H4 (cell line): ENCODE data around the gene MRTFB. TPM values are rescaled to one million over a fixed set of nuclear protein-coding genes. Genes with fewer than 3 reads are reported as not detected.

Experiments used
- DNase-seq: peaks from one replicate; pipeline ENCODE4 v3.0.0-alpha.2; 2015; ENCODE audit warnings: low spot score
- total RNA-seq: library from RNA; depleted of rRNA; stranded (reverse); fragments of >200 nt; shearing (Covaris generic); gene quantifications from 2 replicates; pipeline ENCODE4 v1.2.3, GENCODE V29; 2014

The MRTFB gene
- total RNA-seq, 1 experiment from 2014 or later, result 5.1 TPM

- peak; percentile 89 for DNase-seq
These were observed 214.6 kb downstream of the MRTFB start for GRCh38 chr16:14285513-14286367.

DNA sequence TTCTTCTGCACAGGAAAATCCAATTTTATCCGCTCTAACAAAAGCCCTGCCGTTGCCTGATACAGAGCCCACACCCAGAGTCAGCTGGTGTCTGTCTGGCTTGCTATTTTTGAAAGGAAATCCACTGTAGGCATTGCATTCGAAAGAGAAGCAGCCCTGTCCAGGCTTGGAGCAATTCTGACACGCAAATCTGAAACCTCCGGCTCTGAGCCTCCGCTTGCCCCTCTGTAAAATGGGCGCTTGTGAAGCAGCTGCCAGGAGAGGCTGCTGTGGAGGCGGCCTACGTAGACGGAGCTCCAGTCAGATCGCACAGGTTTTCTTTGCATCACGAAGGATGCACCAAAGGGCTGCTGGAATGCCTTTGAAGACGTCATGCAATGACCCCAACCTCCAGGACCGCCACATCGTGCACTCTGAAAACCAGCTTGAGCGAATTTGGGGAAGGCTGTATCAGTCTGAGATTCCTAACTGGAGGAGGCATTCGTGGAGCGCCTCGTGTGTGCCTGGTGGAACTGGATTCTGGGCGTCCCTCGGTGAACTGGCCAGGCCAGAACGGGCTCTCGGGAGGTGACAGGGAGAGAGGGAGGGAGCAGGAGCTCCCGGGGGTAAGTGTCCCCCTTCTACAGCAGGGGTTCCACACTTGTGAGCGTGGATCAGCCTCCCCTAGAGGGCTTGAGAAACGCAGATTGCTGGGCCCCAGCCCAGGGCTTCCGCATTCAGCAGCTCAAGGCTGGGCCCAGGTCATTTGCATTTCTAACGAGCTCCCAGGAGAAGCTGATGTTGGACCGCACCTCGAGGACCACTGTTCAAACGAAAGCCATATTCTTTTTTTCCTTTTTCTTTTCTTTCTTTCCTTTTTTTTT is 215.5 kb downstream of the MRTFB start:
- no peak for DNase-seq

GRCh38 chr16:14289692-14290340 is 218.7 kb downstream of the MRTFB start:
- DNase-seq, result peak; percentile 19

- DNase-seq, result no peak
These were observed 220.2 kb downstream of the MRTFB start for GRCh38 chr16:14291286-14291685.

- no peak for DNase-seq
These were observed 221.1 kb downstream of the MRTFB start for GRCh38 chr16:14292051-14292825.

DNA sequence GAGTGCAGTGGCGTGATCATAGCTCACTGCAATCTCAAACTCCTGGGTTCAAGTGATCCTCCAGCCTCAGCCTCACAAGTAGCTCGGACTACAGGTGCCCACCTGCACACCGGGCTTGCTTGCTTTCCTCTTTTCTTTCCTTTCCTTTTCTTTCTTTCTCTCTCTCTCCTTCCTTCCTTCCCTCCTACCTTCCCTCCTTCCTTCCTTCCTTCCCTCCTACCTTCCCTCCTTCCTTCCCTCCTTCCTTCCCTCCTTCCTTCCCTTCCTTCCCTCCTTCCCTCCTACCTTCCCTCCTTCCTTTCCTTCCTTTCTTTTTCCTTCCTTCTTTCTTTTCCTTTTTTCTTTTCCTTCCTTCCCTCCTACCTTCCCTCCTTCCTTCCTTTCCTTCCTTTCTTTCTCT is 225.5 kb downstream of the MRTFB start:
- no peak for DNase-seq

- no peak for DNase-seq
These were observed 227.4 kb downstream of the MRTFB start for GRCh38 chr16:14298374-14299122.

DNA sequence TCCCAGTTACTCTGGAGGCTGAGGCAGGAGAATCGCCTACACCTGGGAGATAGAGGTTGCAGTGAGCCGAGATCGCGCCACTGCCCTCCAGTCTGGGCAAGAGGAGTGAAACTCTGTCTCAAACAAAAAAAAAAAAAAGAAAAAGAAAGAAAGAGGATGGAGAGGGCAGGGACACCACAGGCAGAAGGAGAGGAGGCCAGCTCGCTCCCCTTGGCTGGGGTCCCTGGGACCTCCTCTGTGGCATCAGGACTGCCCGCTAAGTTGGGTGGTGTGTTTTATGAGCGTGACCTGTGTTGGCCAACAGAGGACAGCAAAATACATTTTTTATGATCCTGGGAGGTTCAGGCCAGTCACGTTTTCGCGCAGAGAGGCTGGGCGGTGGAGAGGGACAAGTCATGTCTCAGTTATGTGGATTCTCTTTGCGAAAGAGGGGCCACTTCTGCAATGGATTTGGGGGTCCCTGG is 229.6 kb downstream of the MRTFB start:
- DNase-seq, result peak; percentile 71

GRCh38 chr16:14301169-14302030 is 230.3 kb downstream of the MRTFB start:
- DNase-seq, result no peak

GRCh38 chr16:14302031-14302398 is 230.9 kb downstream of the MRTFB start:
- DNase-seq, result peak; percentile 17

GRCh38 chr16:14302399-14303181 is 231.5 kb downstream of the MRTFB start:
- DNase-seq, result no peak

DNA sequence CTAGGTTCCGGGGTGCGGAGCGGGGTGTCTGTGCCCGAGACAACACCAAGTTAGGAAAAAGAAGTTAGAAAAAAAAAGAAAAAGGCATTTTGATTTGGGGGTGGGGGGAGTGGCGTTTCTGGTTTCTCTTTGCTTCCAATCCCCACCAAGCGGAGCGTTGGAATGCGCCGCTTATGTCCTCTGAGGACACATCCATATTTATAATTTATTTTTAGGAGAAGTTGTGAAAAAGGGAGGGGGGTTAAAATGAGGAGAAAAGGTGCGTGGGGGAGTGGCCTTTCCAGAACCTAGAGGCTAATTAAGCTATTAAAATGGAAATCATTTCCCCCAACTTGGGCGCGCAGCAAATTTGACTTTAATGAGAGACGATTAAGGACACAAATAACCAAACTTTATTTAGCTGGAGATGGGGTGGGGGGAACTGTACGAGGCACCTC is 232.1 kb downstream of the MRTFB start:
- DNase-seq, result no peak

- DNase-seq, result no peak
These were observed 232.7 kb downstream of the MRTFB start for GRCh38 chr16:14303639-14304394.

GRCh38 chr16:14304891-14305460 is 233.9 kb downstream of the MRTFB start:
- DNase-seq, result no peak

- DNase-seq, result no peak
These were observed 235.5 kb downstream of the MRTFB start for GRCh38 chr16:14306485-14307058.

- DNase-seq, result no peak
These were observed 236.0 kb downstream of the MRTFB start for GRCh38 chr16:14307059-14307526.
